ENCODE results near the gene LRFN5.
"Not testable (repeated sequence)": the region's sequence is repeated elsewhere in the genome, so short reads cannot be mapped to it uniquely, and the experiment has no call there.

Gene LRFN5

DNA sequence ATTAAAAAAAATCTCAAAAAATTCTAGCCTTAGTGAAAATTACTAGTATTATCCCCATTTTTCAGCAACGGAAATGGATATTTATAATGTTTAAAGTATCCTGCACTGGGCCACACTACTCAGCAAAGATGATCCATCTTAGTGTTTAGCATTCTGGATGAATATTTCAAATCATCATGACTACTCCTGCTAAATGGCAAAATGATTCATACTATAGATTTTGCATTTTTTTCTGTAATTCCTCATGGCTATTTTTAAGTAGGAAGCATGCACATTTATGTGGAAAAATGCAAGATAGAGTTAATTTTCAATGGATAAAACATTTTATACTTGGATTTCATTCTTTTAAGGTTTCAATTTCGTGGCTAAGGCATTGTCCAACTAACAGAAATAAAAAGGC is 59.6 kb downstream of the LRFN5 start:
- H3K4me1 Mint-ChIP-seq (ENCODE audit: low read depth): no peaks in the 10 kb centered on the region
- H3K27ac Mint-ChIP-seq: no peak overlapping the region
- no peaks in the 10 kb centered on the region for H3K36me3 Mint-ChIP-seq (ENCODE audit: low read depth)
- H3K4me3 Mint-ChIP-seq: no peak overlapping the region
- no peaks in the 10 kb centered on the region for H3K9me3 Mint-ChIP-seq
- no peaks in the 10 kb centered on the region for H3K27me3 Mint-ChIP-seq

DNA sequence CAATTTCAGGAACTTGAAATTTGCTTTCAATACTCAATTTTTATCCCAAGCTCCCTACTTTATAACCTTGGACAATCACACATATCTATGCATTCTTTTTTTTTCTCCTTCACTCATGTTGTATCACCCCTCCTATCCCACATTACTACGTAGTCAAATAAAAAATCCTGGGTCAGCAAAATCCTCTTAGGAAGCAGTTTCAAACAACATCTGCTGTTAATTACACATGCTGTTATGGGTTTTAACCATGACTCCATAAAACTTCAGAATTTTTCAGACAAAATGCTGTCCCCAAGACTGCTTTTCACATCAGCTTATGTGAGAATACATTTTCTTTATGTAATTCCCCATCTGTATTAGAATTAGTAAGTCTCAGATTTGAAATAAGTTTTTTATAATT is 61.7 kb downstream of the LRFN5 start:
- no peak overlapping the region for H3K4me3 Mint-ChIP-seq
- no peaks in the 10 kb centered on the region for H3K4me1 Mint-ChIP-seq (ENCODE audit: low read depth)
- H3K27ac Mint-ChIP-seq: no peak overlapping the region
- no peaks in the 10 kb centered on the region for H3K9me3 Mint-ChIP-seq
- no peaks in the 10 kb centered on the region for H3K27me3 Mint-ChIP-seq
- no peaks in the 10 kb centered on the region for H3K36me3 Mint-ChIP-seq (ENCODE audit: low read depth)

DNA sequence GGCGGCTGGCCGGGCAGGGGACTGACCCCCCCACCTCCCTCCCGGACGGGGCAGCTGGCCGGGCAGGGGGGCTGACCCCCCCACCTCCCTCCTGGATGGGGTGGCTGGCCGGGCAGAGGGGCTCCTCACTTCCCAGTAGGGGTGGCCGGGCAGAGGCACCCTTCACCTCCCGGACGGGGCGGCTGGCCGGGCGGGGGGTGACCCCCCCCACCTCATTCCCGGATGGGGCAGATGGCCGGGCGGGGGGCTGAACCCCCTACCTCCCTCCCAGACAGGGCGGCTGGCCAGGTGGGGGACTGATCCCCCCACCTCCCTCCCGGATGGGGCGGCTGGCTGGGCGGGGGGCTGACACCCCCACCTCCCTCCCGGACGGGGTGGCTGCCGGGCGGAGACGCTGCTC is 66.9 kb downstream of the LRFN5 start:
- not testable (repeated sequence) for H3K4me3 Mint-ChIP-seq; H3K4me1 Mint-ChIP-seq (ENCODE audit: low read depth); H3K9me3 Mint-ChIP-seq; H3K27me3 Mint-ChIP-seq; H3K27ac Mint-ChIP-seq; H3K36me3 Mint-ChIP-seq (ENCODE audit: low read depth)

DNA sequence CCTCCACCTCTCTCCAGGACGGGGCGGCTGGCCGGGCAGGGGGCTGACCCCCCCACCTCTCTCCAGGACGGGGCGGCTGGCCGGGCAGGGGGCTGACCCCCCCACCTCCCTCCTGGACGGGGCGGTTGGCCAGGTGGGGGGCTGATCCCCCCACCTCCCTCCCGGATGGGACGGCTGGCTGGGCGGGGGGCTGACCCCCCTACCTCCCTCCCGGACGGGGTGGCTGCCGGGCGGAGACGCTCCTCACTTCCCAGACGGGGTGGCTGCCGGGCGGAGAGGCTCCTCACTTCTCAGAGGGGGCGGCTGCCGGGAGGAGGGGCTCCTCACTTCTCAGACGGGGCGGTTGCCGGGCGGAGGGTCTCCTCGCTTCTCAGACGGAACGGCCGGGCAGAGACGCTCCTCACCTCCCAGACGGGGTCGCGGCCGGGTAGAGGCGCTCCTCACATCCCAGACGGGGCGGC is 67.9 kb downstream of the LRFN5 start:
- peaks cover 16% of the 10 kb centered on the region for H3K9me3 Mint-ChIP-seq
- not testable (repeated sequence) for H3K4me1 Mint-ChIP-seq (ENCODE audit: low read depth); H3K36me3 Mint-ChIP-seq (ENCODE audit: low read depth); H3K27ac Mint-ChIP-seq; H3K27me3 Mint-ChIP-seq; H3K4me3 Mint-ChIP-seq

DNA sequence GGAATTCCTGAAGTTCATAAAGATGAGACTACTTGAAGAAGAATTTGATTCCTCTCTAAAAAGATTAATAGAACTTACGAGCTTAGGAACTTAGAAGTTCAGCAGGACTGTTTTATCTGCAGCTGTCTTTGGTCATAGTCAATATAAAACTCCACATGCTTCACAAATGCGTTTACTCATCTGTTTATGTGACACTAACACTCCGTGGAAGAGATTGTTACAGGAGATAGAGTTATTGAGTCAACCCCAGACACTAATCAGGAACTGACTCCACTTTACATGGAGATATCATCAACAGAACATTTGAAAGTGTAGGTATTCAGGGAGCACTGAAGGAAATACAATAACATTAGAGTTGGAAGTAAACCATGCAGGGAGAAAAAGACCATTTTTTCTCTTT is 92.8 kb downstream of the LRFN5 start:
- Mint-ChIP-seq H3K27ac (no peak overlapping the region), H3K9me3 (no peaks in the 10 kb centered on the region), H3K4me1 (ENCODE audit: low read depth) (no peaks in the 10 kb centered on the region), H3K4me3 (no peak overlapping the region), H3K27me3 (no peaks in the 10 kb centered on the region), H3K36me3 (ENCODE audit: low read depth) (no peaks in the 10 kb centered on the region)

DNA sequence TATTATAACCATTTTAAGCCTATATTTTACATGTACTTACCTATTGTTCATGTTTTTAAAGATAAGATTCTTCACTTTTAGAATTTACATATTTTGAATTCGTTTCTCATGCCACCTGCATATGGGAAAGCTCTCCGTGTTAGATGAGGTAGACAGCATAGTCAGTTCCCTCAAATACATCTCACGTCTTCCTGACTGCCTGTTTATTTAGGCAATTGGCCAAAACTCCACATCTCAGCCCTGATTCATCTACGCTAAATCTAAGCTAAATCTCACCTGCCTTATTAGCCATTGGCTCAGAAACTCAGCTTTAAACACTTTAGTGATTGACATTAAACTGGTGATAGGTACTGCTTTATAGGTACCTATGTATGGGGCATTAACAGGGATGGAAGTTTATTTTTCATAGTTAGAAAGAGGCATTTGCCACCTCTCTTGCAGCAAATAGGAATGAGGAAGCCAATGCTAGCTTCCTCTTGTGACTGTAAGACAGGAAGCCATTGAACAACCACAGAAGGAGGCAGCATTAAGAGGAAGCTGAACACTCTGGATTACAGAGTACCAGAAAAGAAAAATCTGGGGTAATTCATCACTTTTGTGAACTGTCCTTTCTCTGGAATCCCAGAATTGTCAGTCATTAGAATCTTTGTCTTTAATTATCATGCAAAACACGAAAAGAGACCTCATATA is 111.9 kb downstream of the LRFN5 start:
- Mint-ChIP-seq H3K27me3 (peaks cover 3% of the 10 kb centered on the region), H3K9me3 (no peaks in the 10 kb centered on the region), H3K4me1 (ENCODE audit: low read depth) (peaks cover 6% of the 10 kb centered on the region), H3K27ac (no peak overlapping the region), H3K4me3 (no peak overlapping the region), H3K36me3 (ENCODE audit: low read depth) (no peaks in the 10 kb centered on the region)

DNA sequence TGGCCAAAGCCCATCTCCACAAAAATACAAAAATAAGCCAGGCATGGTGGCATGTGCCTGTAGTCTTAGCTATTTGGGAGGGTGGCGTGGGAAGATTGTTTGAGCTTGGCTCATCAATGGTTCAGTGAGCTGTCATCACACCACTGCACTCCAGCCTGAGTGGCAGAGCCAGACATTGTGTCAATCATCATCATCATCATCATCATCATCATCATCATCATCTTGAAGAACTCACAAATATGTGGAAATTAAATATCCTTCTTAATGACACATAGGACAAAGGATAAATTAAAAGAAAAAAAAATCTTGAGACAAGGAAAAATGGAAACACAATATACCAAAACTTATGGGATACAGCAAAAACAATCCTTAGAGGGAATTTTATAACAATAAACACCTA is 132.5 kb downstream of the LRFN5 start:
- Mint-ChIP-seq H3K27ac (no peak overlapping the region), H3K9me3 (no peaks in the 10 kb centered on the region), H3K36me3 (ENCODE audit: low read depth) (no peaks in the 10 kb centered on the region), H3K27me3 (no peaks in the 10 kb centered on the region), H3K4me1 (ENCODE audit: low read depth) (peaks cover 4% of the 10 kb centered on the region), H3K4me3 (no peak overlapping the region)

DNA sequence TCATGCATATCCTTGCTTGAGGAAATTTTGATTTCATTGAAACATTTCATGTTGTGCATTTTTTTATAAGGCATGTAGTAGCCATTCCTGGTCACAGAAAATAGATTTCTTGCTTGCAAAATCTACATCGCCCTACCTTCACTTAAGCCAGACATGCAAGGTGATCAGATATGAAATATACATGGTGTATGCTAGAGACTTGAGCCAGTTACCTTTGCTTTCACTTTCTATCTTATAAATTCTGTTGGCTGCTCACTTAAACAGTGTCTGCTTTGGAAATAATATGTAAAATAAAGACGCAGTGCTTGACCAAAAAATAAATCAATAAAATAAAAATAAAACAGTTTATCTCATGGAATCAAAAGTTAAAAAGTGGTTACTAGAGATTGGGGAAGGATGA is 136.5 kb downstream of the LRFN5 start:
- Mint-ChIP-seq H3K36me3 (ENCODE audit: low read depth) (no peaks in the 10 kb centered on the region), H3K4me3 (no peak overlapping the region), H3K9me3 (no peaks in the 10 kb centered on the region), H3K27ac (no peak overlapping the region), H3K27me3 (no peaks in the 10 kb centered on the region), H3K4me1 (ENCODE audit: low read depth) (peaks cover 8% of the 10 kb centered on the region)

DNA sequence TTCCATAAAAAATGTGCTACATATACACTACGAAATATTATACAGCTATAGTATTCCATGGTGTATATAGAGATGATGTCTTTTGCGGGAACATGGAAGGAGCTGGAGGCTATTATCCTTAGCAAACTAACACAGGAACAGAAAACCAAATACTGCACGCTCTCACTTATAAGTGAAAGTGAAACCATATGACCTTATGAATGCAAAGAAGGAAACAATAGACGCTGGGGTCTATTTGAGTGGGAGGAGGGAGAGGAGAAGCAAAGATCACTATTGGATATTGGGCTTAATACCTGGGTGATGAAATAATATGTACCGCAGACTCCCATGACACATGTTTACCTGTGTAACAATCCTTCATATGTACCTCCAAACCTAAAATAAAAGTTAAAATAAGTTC is 142.8 kb downstream of the LRFN5 start:
- H3K9me3 Mint-ChIP-seq: no peaks in the 10 kb centered on the region
- peaks cover 17% of the 10 kb centered on the region for H3K4me1 Mint-ChIP-seq (ENCODE audit: low read depth)
- H3K27me3 Mint-ChIP-seq: no peaks in the 10 kb centered on the region
- no peak overlapping the region for H3K27ac Mint-ChIP-seq
- H3K4me3 Mint-ChIP-seq: peak overlapping the region; percentile 77
- H3K36me3 Mint-ChIP-seq (ENCODE audit: low read depth): no peaks in the 10 kb centered on the region

DNA sequence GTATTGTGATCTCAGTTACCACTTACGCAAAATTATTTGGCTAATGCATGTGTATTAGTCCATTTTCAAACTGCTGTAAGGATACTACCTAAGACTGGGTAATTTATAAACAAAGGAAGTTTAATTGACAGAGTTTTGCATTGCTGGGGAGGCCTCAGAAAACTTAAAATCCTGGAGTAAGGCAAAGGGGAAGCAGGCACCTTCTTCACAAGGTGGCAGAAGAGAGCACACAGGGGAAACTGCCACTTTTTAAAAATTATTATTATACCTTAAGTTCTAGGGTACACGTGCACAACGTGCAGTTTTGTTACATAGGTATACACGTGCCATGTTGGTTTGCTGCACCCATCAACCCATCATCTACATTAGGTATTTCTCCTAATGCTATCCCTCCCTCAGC is 143.9 kb downstream of the LRFN5 start:
- not testable (repeated sequence) for H3K9me3 Mint-ChIP-seq; H3K4me3 Mint-ChIP-seq; H3K27ac Mint-ChIP-seq; H3K36me3 Mint-ChIP-seq (ENCODE audit: low read depth); H3K27me3 Mint-ChIP-seq
- peaks cover 17% of the 10 kb centered on the region for H3K4me1 Mint-ChIP-seq (ENCODE audit: low read depth)

DNA sequence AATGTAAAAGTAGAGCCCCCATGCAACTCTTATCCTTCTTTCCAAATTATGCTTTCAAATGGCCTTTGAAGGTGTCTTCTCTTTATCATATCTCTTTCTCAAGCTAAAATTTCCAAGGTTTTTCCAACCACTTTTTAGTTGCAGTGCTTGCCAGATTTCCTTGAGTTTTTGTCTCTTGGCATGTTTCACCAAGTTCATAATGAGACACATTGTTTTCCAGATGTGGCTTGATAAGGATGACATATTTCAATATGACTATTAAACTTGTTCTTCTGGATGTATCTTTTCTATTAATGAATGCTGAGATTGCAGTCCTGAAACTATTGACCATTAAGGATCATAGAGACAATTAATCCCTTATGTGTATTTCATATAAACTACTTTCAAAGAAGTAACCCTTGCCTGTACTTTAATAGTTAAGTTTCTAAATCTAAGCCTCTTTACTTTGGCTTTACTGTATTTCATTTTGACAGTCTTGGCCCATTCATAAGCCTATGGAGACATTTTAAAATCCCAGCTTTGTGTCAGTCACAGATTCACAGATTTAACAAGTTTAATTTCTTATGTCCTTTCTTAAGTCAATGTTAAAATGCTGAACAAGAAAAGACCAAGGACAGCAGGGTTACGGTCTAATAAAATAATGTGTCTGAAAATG is 151.5 kb downstream of the LRFN5 start:
- Mint-ChIP-seq H3K4me3 (no peak overlapping the region), H3K9me3 (no peaks in the 10 kb centered on the region), H3K27me3 (no peaks in the 10 kb centered on the region), H3K4me1 (ENCODE audit: low read depth) (no peaks in the 10 kb centered on the region), H3K27ac (no peak overlapping the region), H3K36me3 (ENCODE audit: low read depth) (no peaks in the 10 kb centered on the region)

DNA sequence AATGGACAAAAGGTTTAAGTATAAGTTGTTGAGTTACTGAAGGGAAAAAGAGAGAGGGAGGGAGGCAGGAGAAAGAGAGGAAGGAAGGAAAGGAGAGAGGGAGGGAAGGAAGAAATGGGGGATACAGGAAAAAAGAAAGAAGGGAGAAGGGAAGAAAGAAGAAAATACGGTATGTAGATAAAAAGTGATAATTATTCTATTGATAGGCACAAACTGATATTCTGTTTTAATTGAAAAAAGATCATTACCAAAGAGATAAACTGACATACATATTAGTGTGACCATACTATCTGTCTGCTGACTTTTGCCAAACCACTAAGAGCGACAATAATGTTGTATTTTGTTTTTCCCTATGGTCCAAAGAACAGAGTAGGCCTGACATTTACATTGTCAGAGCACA is 154.5 kb downstream of the LRFN5 start:
- H3K4me3 Mint-ChIP-seq: no peak overlapping the region
- no peaks in the 10 kb centered on the region for H3K27me3 Mint-ChIP-seq
- H3K36me3 Mint-ChIP-seq (ENCODE audit: low read depth): no peaks in the 10 kb centered on the region

DNA sequence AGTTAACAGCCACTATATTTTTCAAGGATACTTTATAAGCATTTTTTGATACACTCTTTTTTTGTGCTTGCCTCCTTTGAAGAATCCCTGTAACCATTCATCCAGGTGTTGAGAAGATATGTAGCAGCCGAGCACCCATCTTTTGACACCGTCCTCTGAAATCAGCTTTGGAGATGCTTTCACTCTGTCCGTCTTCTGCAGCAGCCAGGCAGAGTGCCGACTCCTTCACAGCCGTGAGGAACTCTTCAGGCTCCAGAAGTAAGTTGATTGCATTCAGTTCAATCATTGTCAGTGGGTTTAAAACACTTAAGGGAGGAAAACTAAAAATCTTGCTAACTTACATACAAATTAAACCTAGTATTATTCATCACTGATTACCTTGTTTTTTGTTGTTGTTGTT is 160.1 kb downstream of the LRFN5 start:
- Mint-ChIP-seq H3K27ac (no peak overlapping the region), H3K4me3 (no peak overlapping the region), H3K36me3 (ENCODE audit: low read depth) (no peaks in the 10 kb centered on the region), H3K27me3 (no peaks in the 10 kb centered on the region), H3K4me1 (ENCODE audit: low read depth) (no peaks in the 10 kb centered on the region), H3K9me3 (no peaks in the 10 kb centered on the region)

More for the DNA sequence above, 154.5 kb downstream of the LRFN5 start:
- no peak overlapping the region for H3K27ac Mint-ChIP-seq
- H3K9me3 Mint-ChIP-seq: no peaks in the 10 kb centered on the region
- H3K4me1 Mint-ChIP-seq (ENCODE audit: low read depth): no peaks in the 10 kb centered on the region

DNA sequence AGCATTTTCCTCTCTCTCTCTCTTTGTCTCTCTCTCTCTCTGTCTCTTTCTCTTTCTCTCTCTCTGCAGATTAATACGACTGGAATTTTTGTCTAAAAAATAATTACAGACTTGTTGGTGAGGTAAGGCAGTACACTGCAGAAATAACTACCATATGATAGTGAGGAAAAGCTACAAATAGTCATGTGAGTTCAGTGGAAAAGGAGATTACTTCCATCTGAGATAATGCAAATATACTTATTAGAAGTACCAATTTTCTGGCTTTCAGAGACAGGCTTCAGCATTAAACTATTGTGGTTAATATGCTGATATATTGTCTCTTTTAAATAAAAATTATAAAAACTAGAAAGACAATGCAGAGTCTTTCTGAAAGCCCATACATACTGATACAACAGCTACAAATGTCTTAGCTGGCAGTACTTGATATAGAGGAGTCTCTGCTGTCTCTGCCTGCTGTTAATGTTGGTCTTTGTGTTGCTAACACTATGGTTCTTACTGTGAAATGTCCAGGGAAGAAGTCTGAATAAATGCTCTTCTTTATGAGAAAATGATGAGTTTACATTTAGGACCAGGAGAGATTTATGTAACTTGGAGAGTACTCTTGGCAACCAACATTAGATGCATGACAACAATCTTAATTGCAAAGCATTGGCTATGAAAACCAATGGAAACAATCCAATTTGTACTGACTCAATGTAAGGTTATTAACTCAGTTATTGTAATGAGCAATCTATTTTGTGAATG is 167.0 kb downstream of the LRFN5 start:
- no peaks in the 10 kb centered on the region for H3K9me3 Mint-ChIP-seq
- H3K36me3 Mint-ChIP-seq (ENCODE audit: low read depth): no peaks in the 10 kb centered on the region
- H3K4me3 Mint-ChIP-seq: no peak overlapping the region
- H3K27me3 Mint-ChIP-seq: no peaks in the 10 kb centered on the region
- H3K4me1 Mint-ChIP-seq (ENCODE audit: low read depth): no peaks in the 10 kb centered on the region
- H3K27ac Mint-ChIP-seq: no peak overlapping the region

DNA sequence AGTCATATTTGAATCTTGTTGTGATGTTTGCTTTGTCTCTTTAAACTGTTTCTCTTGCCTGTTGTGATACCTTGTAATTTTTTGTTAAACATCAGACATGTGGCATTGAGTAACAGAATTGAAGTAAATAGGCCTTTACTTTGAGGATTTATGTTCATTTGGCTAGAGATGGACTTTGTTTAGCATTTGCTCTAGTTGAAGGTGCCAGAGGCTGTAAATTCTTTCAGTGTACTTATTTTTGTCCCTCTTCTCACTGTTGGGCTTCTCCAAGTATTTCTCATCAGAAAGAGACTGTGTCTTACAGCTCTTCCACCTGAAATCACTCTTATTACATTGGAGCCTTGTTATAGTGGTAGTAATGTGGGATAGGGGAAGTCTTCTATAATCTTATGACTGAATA is 175.8 kb downstream of the LRFN5 start:
- H3K9me3 Mint-ChIP-seq: no peaks in the 10 kb centered on the region
- no peaks in the 10 kb centered on the region for H3K36me3 Mint-ChIP-seq (ENCODE audit: low read depth)
- H3K4me1 Mint-ChIP-seq (ENCODE audit: low read depth): no peaks in the 10 kb centered on the region
- no peak overlapping the region for H3K27ac Mint-ChIP-seq
- no peak overlapping the region for H3K4me3 Mint-ChIP-seq
- H3K27me3 Mint-ChIP-seq: no peaks in the 10 kb centered on the region
